H1 (cell line): Measurements from ENCODE around the gene PIEZO1. TPM values are rescaled to one million over a fixed set of nuclear protein-coding genes. Genes with fewer than 3 reads are reported as not detected.

Experiments
- CTCF ChIA-PET: fragments of 300-600 bp; sonication (Branson Sonifier 250); formaldehyde crosslinking; loops from one replicate; lab custom pipeline; 2021; ENCODE audit not compliant: partially characterized antibody; lab: Charles Lee
- POLR2A ChIA-PET: fragments of 300-600 bp; sonication (Branson Sonifier 250); formaldehyde crosslinking; loops from one replicate; lab custom pipeline; 2021; ENCODE audit warnings: inconsistent platforms; ENCODE audit not compliant: partially characterized antibody; lab: Charles Lee
- DNase-seq, 2 experiments: peaks; one replicate each; pipeline versions ENCODE4 v3.0.0 to v3.0.0-alpha.2; 2010 to 2022; ENCODE audit warnings: low spot score in 2 of 2, low read depth in 1 of 2, mixed read lengths in 1 of 2
- FAIRE-seq: peaks from 2 replicates; lab custom pipeline; 2011; peaks lifted over from hg19 to GRCh38; lab: Jason Lieb, UNC
- H2AFZ ChIP-seq: 2 replicates; pipeline ENCODE4 v1.8.1; 2012; ENCODE audit warnings: low read length, inconsistent platforms
- H2AK5ac ChIP-seq: 2 replicates; pipeline ENCODE4 v1.6.1; 2013; ENCODE audit warnings: low read depth, low read length
- H2BK120ac ChIP-seq: replicated peaks from 2 replicates; pipeline ENCODE3; 2013; ENCODE audit warnings: low read depth, low read length, inconsistent platforms
- H2BK12ac ChIP-seq: 2 replicates; pipeline ENCODE4 v1.6.1; 2013; ENCODE audit warnings: low read depth, low read length
- H2BK15ac ChIP-seq: 2 replicates; pipeline ENCODE4 v1.6.1; 2013; ENCODE audit warnings: low read length
- H2BK20ac ChIP-seq: 2 replicates; pipeline ENCODE4 v1.6.1; 2013; ENCODE audit warnings: low read length
- H2BK5ac ChIP-seq: 2 replicates; pipeline ENCODE4 v1.6.1; 2013; ENCODE audit warnings: low read depth, low read length
- H3K14ac ChIP-seq: 2 replicates; pipeline ENCODE4 v1.6.1; 2013; ENCODE audit warnings: inconsistent platforms; ENCODE audit not compliant: insufficient read length
- H3K18ac ChIP-seq: 2 replicates; pipeline ENCODE4 v1.6.1; 2013; ENCODE audit warnings: low read length; ENCODE audit errors: extremely low read depth
- H3K23ac ChIP-seq: 2 replicates; pipeline ENCODE4 v1.6.1; 2013; ENCODE audit warnings: inconsistent platforms; ENCODE audit not compliant: insufficient read length
- H3K23me2 ChIP-seq: 2 replicates; pipeline ENCODE4 v1.6.1; 2013; ENCODE audit warnings: low read depth, low read length
- H3K27ac ChIP-seq: 2 replicates; pipeline ENCODE4 v1.6.1; 2011; ENCODE audit warnings: low read depth, low read length, inconsistent platforms
- H3K27me3 ChIP-seq, 4 experiments: replicated peaks in 1 of 4; 1 replicate in 1 of 4; 2 replicates in 3 of 4; pipeline versions ENCODE4 v1.6.1 to v1.8.1; 2011 to 2013; ENCODE audit warnings: low read length in 3 of 4, mild to moderate bottlenecking in 3 of 4, inconsistent platforms in 2 of 4, mixed read lengths in 2 of 4, moderate library complexity in 1 of 4; ENCODE audit not compliant: control insufficient read depth in 3 of 4, insufficient read depth in 3 of 4; ENCODE audit errors: extremely low read depth in 1 of 4
- H3K36me3 ChIP-seq, 4 experiments: 2 replicates each; pipeline versions ENCODE4 v1.6.1 to v1.8.1; 2011 to 2013; ENCODE audit warnings: mild to moderate bottlenecking in 4 of 4, low read length in 3 of 4, moderate library complexity in 2 of 4, control low read depth in 1 of 4, inconsistent platforms in 1 of 4; ENCODE audit not compliant: insufficient read depth in 4 of 4, control insufficient read depth in 2 of 4
- H3K4ac ChIP-seq: replicated peaks from 2 replicates; pipeline ENCODE3; 2013; ENCODE audit warnings: low read length, low read depth, mixed read lengths, inconsistent platforms; ENCODE audit not compliant: insufficient read length
- H3K4me1 ChIP-seq, 4 experiments: replicated peaks in 1 of 4; 1 replicate in 1 of 4; 2 replicates in 3 of 4; pipeline versions ENCODE4 v1.6.1 to v1.8.1; 2011 to 2013; ENCODE audit warnings: low read length in 3 of 4, inconsistent platforms in 2 of 4, mixed read lengths in 1 of 4; ENCODE audit not compliant: insufficient read depth in 4 of 4, control insufficient read depth in 3 of 4
- H3K4me2 ChIP-seq, 2 experiments: 2 replicates each; pipeline versions ENCODE4 v1.6.1 to v1.8.1; 2011 to 2013; ENCODE audit warnings: low read depth in 2 of 2, low read length in 2 of 2, control low read depth in 1 of 2, inconsistent platforms in 1 of 2, mild to moderate bottlenecking in 1 of 2; ENCODE audit not compliant: insufficient read depth in 1 of 2
- H3K4me3 ChIP-seq, 4 experiments: fragments of 200-600, 300-600 bp in 1 of 4; sonication (generic), shearing (Covaris generic), sonication (Bioruptor Twin) in 1 of 4; 2 replicates each; pipeline versions ENCODE4 v1.5.1 to v1.8.1; 2011 to 2016; ENCODE audit warnings: low read length in 4 of 4, low read depth in 3 of 4, control low read depth in 2 of 4, inconsistent platforms in 2 of 4, mild to moderate bottlenecking in 2 of 4, mixed read lengths in 1 of 4, moderate library complexity in 1 of 4; ENCODE audit not compliant: insufficient read depth in 2 of 4; ENCODE audit errors: extremely low read depth in 1 of 4
- H3K56ac ChIP-seq: replicated peaks from 2 replicates; pipeline ENCODE3; 2013; ENCODE audit warnings: low read depth, mild to moderate bottlenecking, mixed read lengths, low read length, inconsistent platforms; ENCODE audit not compliant: insufficient read length
- H3K79me1 ChIP-seq: 2 replicates; pipeline ENCODE4 v1.6.1; 2013; ENCODE audit warnings: low read depth, low read length, control low read depth
- H3K79me2 ChIP-seq, 2 experiments: 2 replicates each; pipeline versions ENCODE4 v1.6.1 to v1.8.1; 2012 to 2013; ENCODE audit warnings: low read length in 2 of 2, mild to moderate bottlenecking in 2 of 2, inconsistent platforms in 1 of 2; ENCODE audit not compliant: insufficient read depth in 2 of 2, control insufficient read depth in 1 of 2
- H3K9ac ChIP-seq, 4 experiments: replicated peaks in 1 of 4; 1 replicate in 1 of 4; 2 replicates in 3 of 4; pipeline versions ENCODE4 v1.6.1 to v1.8.1; 2011 to 2013; ENCODE audit warnings: low read depth in 3 of 4, low read length in 3 of 4, control low read depth in 2 of 4, mild to moderate bottlenecking in 2 of 4, moderate library complexity in 2 of 4, inconsistent platforms in 1 of 4; ENCODE audit errors: extremely low read depth in 1 of 4
- H3K9me3 ChIP-seq, 2 experiments: 2 replicates each; pipeline versions ENCODE4 v1.6.1 to v1.8.1; 2012 to 2013; ENCODE audit warnings: mild to moderate bottlenecking in 2 of 2, moderate library complexity in 2 of 2, control low read depth in 1 of 2, inconsistent platforms in 1 of 2, low read depth in 1 of 2, low read length in 1 of 2, mixed read lengths in 1 of 2; ENCODE audit not compliant: insufficient read depth in 2 of 2
- H4K20me1 ChIP-seq, 2 experiments: replicated peaks in 1 of 2; 2 replicates each; pipeline versions ENCODE3 to v1.8.1; 2011 to 2013; ENCODE audit warnings: inconsistent platforms in 2 of 2, low read length in 2 of 2, mild to moderate bottlenecking in 1 of 2; ENCODE audit not compliant: insufficient read depth in 2 of 2, control insufficient read depth in 1 of 2
- H4K5ac ChIP-seq: 2 replicates; pipeline ENCODE4 v1.6.1; 2013; ENCODE audit warnings: low read length, low read depth, mixed read lengths, inconsistent platforms; ENCODE audit not compliant: insufficient read length
- H4K8ac ChIP-seq: 2 replicates; pipeline ENCODE4 v1.8.0; 2013; ENCODE audit warnings: mild to moderate bottlenecking, moderate library complexity, low read length, inconsistent platforms; ENCODE audit not compliant: insufficient read depth; ENCODE audit errors: extremely low read depth
- H4K91ac ChIP-seq: replicated peaks from 2 replicates; pipeline ENCODE3; 2013; ENCODE audit warnings: low read length, mixed read lengths, inconsistent platforms; ENCODE audit not compliant: insufficient read length
- ATF2 ChIP-seq: IDR thresholded peaks from 2 replicates; pipeline ENCODE4 v1.6.1; 2012; ENCODE audit warnings: low read length, inconsistent platforms
- CBX5 ChIP-seq: fragments of 300-800, 300-1000 bp; sonication (generic); IDR thresholded peaks from 2 replicates; pipeline ENCODE4 v1.7.1; 2016; ENCODE audit warnings: antibody characterized with exemption, low read length, low read depth
- CEBPB ChIP-seq: IDR thresholded peaks from 2 replicates; pipeline ENCODE4 v1.6.1; 2012; ENCODE audit warnings: low read depth, low read length
- EP300 ChIP-seq, 2 experiments: IDR thresholded peaks; 1 replicate in 1 of 2; 2 replicates in 1 of 2; pipeline ENCODE4 v1.6.1; 2011 to 2012; ENCODE audit warnings: low read depth in 2 of 2, low read length in 2 of 2, mild to moderate bottlenecking in 2 of 2, borderline replicate concordance in 1 of 2, inconsistent platforms in 1 of 2, moderate library complexity in 1 of 2
- FOSL1 ChIP-seq: IDR thresholded peaks from 2 replicates; pipeline ENCODE4 v1.6.1; 2011; ENCODE audit warnings: mild to moderate bottlenecking, low read depth, low read length, moderate library complexity; ENCODE audit not compliant: insufficient read depth
- KDM4A ChIP-seq: IDR thresholded peaks from one replicate; pipeline ENCODE4 v1.7.1; 2012; ENCODE audit warnings: low read depth, mild to moderate bottlenecking, moderate library complexity, low read length, inconsistent platforms; ENCODE audit not compliant: severe bottlenecking
- MAX ChIP-seq: IDR thresholded peaks from 2 replicates; pipeline ENCODE4 v1.6.1; 2012; ENCODE audit warnings: inconsistent platforms
- SIX5 ChIP-seq: IDR thresholded peaks from 2 replicates; pipeline ENCODE4 v1.6.1; 2011; ENCODE audit warnings: mild to moderate bottlenecking, low read depth, low read length
- WGBS, 2 experiments: shearing (Covaris generic) in 1 of 2; methylation state at CpG; one replicate each; pipeline versions ENCODE4 v1.1.6 to v1.1.7; 2013 to 2015; ENCODE audit warnings: low lambda C conversion rate in 2 of 2, mixed read lengths in 2 of 2, inconsistent platforms in 1 of 2, low coverage in 1 of 2, missing lambda C conversion rate in 1 of 2; ENCODE audit not compliant: insufficient replicate concordance in 2 of 2, insufficient coverage in 1 of 2, insufficient read length in 1 of 2; ENCODE audit errors: extremely low coverage in 1 of 2, missing lambda C conversion rate in 1 of 2; 5-methylcytosine and 5-hydroxymethylcytosine counted together
- polyA plus RNA-seq, 7 experiments: library from polyadenylated mRNA; depleted of rRNA in 3 of 7; stranded (reverse) in 5 of 7; unstranded in 2 of 7; fragments of >200 nt in 5 of 7; fragments of 200-250 nt in 2 of 7; gene quantifications; 1 replicate in 5 of 7; 2 replicates in 1 of 7; 4 replicates in 1 of 7; pipeline versions ENCODE4 v1.2.1 to v1.2.3, GENCODE V29; 2011 to 2013; ENCODE audit warnings: missing spikeins in 2 of 7, mixed read lengths in 2 of 7
- total RNA-seq: library from RNA; stranded (reverse); fragmentation: NEBNext Ultra II Directional; extraction: Animal tissue kit (Norgen Biotek cat#: 25700); gene quantifications from 2 replicates; pipeline ENCODE4 v1.2.1, GENCODE V29; 2021

The PIEZO1 gene
- total and polyA plus RNA-seq, 2 of the 8 experiments (the other 6 are each of a cell fraction or from before 2014, with no cell fraction given), result 42.3 to 67.5 TPM

GRCh38 chr16:88688013-88688778 lies 96.8 kb downstream of the PIEZO1 start:
- ChIA-PET POLR2A (interaction anchor here (1.1 to 2.1 kb wide), 5 partner anchors 10 to 121 kb away, joined by 3 to 8 read pairs (median 4); no protein-coding TSS in a partner anchor), CTCF (interaction anchor here (0.7 to 5.7 kb wide), 9 partner anchors 10 to 149 kb away, joined by 3 to 87 read pairs (median 5); no protein-coding TSS in a partner anchor)
- DNase-seq (no peak), FAIRE-seq (no peak)
- Histone ChIP-seq H4K8ac (no peak overlapping the region; the same call in 1 of the 2 replicates), H3K79me2 (no peaks in the 10 kb centered on the region), H3K56ac (no peak overlapping the region), H2BK5ac (0 out of 2 replicates have a peak overlapping the region, but pooled peaks have one; percentile 35), H3K4me1 (peaks cover 0 to 8% (median 6%) of the 10 kb centered on the region in 4 experiments; a peak in 6 of 7 replicates), H4K91ac (no peak overlapping the region), H3K14ac (no peak overlapping the region), H3K9ac (no peak overlapping the region), H3K36me3 (no peaks in the 10 kb centered on the region), H3K27ac (no peak overlapping the region), H4K5ac (no peak overlapping the region), H2BK120ac (no peak overlapping the region), H3K9me3 (no peaks in the 10 kb centered on the region), H2AFZ (no peak overlapping the region), H3K27me3 (peaks cover 0 to 12% (median 9%) of the 10 kb centered on the region in 4 experiments; a peak in 3 of 7 replicates), H2BK12ac (no peak overlapping the region), H2AK5ac (no peak overlapping the region), H3K4me3 (no peak overlapping the region), H3K23me2 (peaks cover 13% of the 10 kb centered on the region; the same call in 1 of the 2 replicates), H3K4ac (no peak overlapping the region), H3K4me2 (no peak overlapping the region), H2BK15ac (no peak overlapping the region), H4K20me1 (peaks cover 0 to 1% of the 10 kb centered on the region in 2 experiments), H3K18ac (no peak overlapping the region), H3K23ac (no peak overlapping the region), H2BK20ac (no peak overlapping the region), H3K79me1 (no peaks in the 10 kb centered on the region)
- WGBS, 2 experiments, result 72% methylated on average over 21 of the region's 28 CpGs; no CpG with 5 or more reads in 1 of the 2 experiments
- TF ChIP-seq ATF2, result no peak
- no peak for TF ChIP-seq KDM4A
- TF ChIP-seq CEBPB, result no peak
- no peak for TF ChIP-seq CBX5
- no peak for TF ChIP-seq MAX
- no peak for TF ChIP-seq SIX5
- TF ChIP-seq FOSL1, result no peak
- no peak for TF ChIP-seq EP300 (IDR thresholded peaks at IDR 0.05; ENCODE audit: borderline replicate concordance in 1 of 2, low read depth in 2 of 2, low read length in 2 of 2)
